Endothelial cell of umbilical vein (primary cell): ENCODE results near the gene ISG15. TPM values are rescaled to one million over a fixed set of nuclear protein-coding genes. Genes with fewer than 3 reads are reported as not detected.
"Not testable (repeated sequence)": the region's sequence is repeated elsewhere in the genome, so short reads cannot be mapped to it uniquely, and the experiment has no call there.

Source experiments
- BruUV-seq: library from RNA; stranded (reverse); fragments of 400-500 nt; replicated peaks from 2 replicates; lab custom pipeline; 2021; lab: Mats Ljungman, UMichigan
- CTCF ChIA-PET: fragments of 300-600, 350-600 bp; sonication (Branson Sonifier 250); formaldehyde crosslinking; loops from one replicate; lab custom pipeline; 2021; ENCODE audit warnings: antibody characterized with exemption, inconsistent platforms; lab: Charles Lee
- POLR2A ChIA-PET: fragments of 300-600, 350-600 bp; sonication (Branson Sonifier 250); formaldehyde crosslinking; loops from one replicate; lab custom pipeline; 2021; ENCODE audit warnings: antibody characterized with exemption, inconsistent platforms; lab: Charles Lee
- DNase-seq: peaks from one replicate; pipeline ENCODE4 v3.0.0-alpha.2; 2011; ENCODE audit warnings: low read depth, low spot score
- FAIRE-seq: peaks from 2 replicates; lab custom pipeline; 2011; peaks lifted over from hg19 to GRCh38; lab: Jason Lieb, UNC
- H2AFZ ChIP-seq: 2 replicates; pipeline ENCODE4 v1.6.0; 2012; ENCODE audit warnings: low read depth, low read length, control low read depth, inconsistent platforms
- H3K27ac ChIP-seq: 2 replicates; pipeline ENCODE4 v1.5.1; 2011; ENCODE audit warnings: low read depth, mild to moderate bottlenecking, control low read depth, low read length, moderate library complexity; ENCODE audit not compliant: insufficient read depth
- H3K27me3 ChIP-seq, 2 experiments: 2 replicates each; pipeline versions ENCODE4 v1.6.0 to v1.6.1; 2011; ENCODE audit warnings: low read length in 2 of 2, mixed read lengths in 1 of 2; ENCODE audit not compliant: control insufficient read depth in 2 of 2, insufficient read depth in 2 of 2
- H3K36me3 ChIP-seq, 2 experiments: 2 replicates in 1 of 2; 3 replicates in 1 of 2; pipeline ENCODE4 v1.5.1; 2011; ENCODE audit warnings: low read length in 2 of 2, mild to moderate bottlenecking in 1 of 2, moderate library complexity in 1 of 2; ENCODE audit not compliant: control insufficient read depth in 2 of 2, insufficient read depth in 2 of 2; ENCODE audit errors: extremely low read depth in 1 of 2
- H3K4me1 ChIP-seq: 3 replicates; pipeline ENCODE4 v1.5.1; 2011; ENCODE audit warnings: mild to moderate bottlenecking, low read length; ENCODE audit not compliant: control insufficient read depth, insufficient read depth; ENCODE audit errors: extremely low read depth
- H3K4me2 ChIP-seq: 2 replicates; pipeline ENCODE4 v1.6.1; 2011; ENCODE audit warnings: low read length, control low read depth, mixed read lengths; ENCODE audit not compliant: insufficient read depth
- H3K4me3 ChIP-seq, 3 experiments: fragments of 200-600 bp in 1 of 3; sonication (generic), shearing (Covaris generic) in 1 of 3; replicated peaks in 1 of 3; 2 replicates each; pipeline ENCODE4 v1.5.1; 2011 to 2016; ENCODE audit warnings: control low read depth in 3 of 3, low read length in 3 of 3, mild to moderate bottlenecking in 2 of 3, inconsistent platforms in 1 of 3, low read depth in 1 of 3, moderate library complexity in 1 of 3; ENCODE audit not compliant: insufficient read depth in 1 of 3
- H3K79me2 ChIP-seq: 2 replicates; pipeline ENCODE4 v1.6.0; 2012; ENCODE audit warnings: low read length, inconsistent platforms; ENCODE audit not compliant: control insufficient read depth, insufficient read depth
- H3K9ac ChIP-seq: replicated peaks from 2 replicates; pipeline ENCODE3; 2011; ENCODE audit warnings: low read length, control low read depth; ENCODE audit not compliant: insufficient read depth; ENCODE audit errors: extremely low read depth
- H3K9me1 ChIP-seq: replicated peaks from 3 replicates; pipeline ENCODE4 v1.6.0; 2011; ENCODE audit warnings: mild to moderate bottlenecking, low read length; ENCODE audit not compliant: control insufficient read depth, insufficient read depth; ENCODE audit errors: extremely low read depth
- H3K9me3 ChIP-seq: replicated peaks from 2 replicates; pipeline ENCODE4 v1.5.1; 2012; ENCODE audit warnings: low read length, inconsistent platforms; ENCODE audit not compliant: control insufficient read depth, insufficient read depth
- H4K20me1 ChIP-seq: replicated peaks from 2 replicates; pipeline ENCODE3; 2011; ENCODE audit warnings: mild to moderate bottlenecking, low read length; ENCODE audit not compliant: control insufficient read depth, insufficient read depth; ENCODE audit errors: extremely low read depth
- EZH2 ChIP-seq: IDR thresholded peaks from 2 replicates; pipeline ENCODE4 v1.6.1; 2012; ENCODE audit warnings: borderline replicate concordance, low read depth, mild to moderate bottlenecking, moderate library complexity, low read length, inconsistent platforms; ENCODE audit not compliant: severe bottlenecking
- FOS ChIP-seq: IDR thresholded peaks from 2 replicates; pipeline ENCODE4 v1.6.1; 2011; ENCODE audit warnings: mild to moderate bottlenecking, low read length, moderate library complexity, borderline replicate concordance; ENCODE audit not compliant: insufficient read depth
- GATA2 ChIP-seq: IDR thresholded peaks from 2 replicates; pipeline ENCODE4 v1.7.0; 2011; ENCODE audit warnings: low read depth, mild to moderate bottlenecking, moderate library complexity, mixed read lengths, low read length; ENCODE audit not compliant: insufficient read length, insufficient read depth
- JUN ChIP-seq: IDR thresholded peaks from 2 replicates; pipeline ENCODE4 v1.6.1; 2011; ENCODE audit warnings: borderline replicate concordance, low read depth; ENCODE audit not compliant: insufficient read length, insufficient read depth
- MYC ChIP-seq: IDR thresholded peaks from one replicate; pipeline ENCODE4 v1.6.1; 2011; ENCODE audit warnings: mild to moderate bottlenecking, low read depth, low read length
- POLR2A ChIP-seq: IDR thresholded peaks from 2 replicates; pipeline ENCODE4 v1.6.1; 2012; ENCODE audit warnings: low read depth, mild to moderate bottlenecking, control low read depth, low read length
- POLR2AphosphoS5 ChIP-seq: IDR thresholded peaks from 2 replicates; pipeline ENCODE4 v1.6.1; 2012; ENCODE audit warnings: low read depth, mild to moderate bottlenecking, control low read depth, low read length, moderate library complexity; ENCODE audit not compliant: insufficient read depth
- dilution Hi-C: fragments of 300-500 bp; cut with MboI; formaldehyde crosslinking; loops from one replicate; pipeline ENCODE4 v1.15.0; 2019; ENCODE audit warnings: low sequenced_read_pairs; ENCODE audit not compliant: extremely low pct_ligation_motif_present
- intact Hi-C: fragments of 100-400 bp; cut with micrococcal nuclease; formaldehyde crosslinking; loops from one replicate; pipeline ENCODE4 v1.10.0; 2022
- polyA plus RNA-seq, 4 experiments: library from polyadenylated mRNA; depleted of rRNA in 3 of 4; stranded (reverse) in 3 of 4; unstranded in 1 of 4; fragments of >200 nt; gene quantifications; 2 replicates each; pipeline versions ENCODE4 v1.2.1 to v1.2.3, GENCODE V29; 2011 to 2012; ENCODE audit warnings: missing spikeins in 1 of 4
- total RNA-seq: library from RNA; stranded (reverse); gene quantifications from 2 replicates; pipeline ENCODE4 v1.2.3, GENCODE V29; 2021
- TF ChIP-seq, protein P1 (sequence below): IDR thresholded peaks from 2 replicates; pipeline ENCODE4 v1.6.1; 2011; ENCODE audit not compliant: insufficient read depth, insufficient read length
- TF ChIP-seq, protein P2 (sequence below), 2 donors: IDR thresholded peaks; 1 replicate in 1 of 2; 2 replicates in 1 of 2; pipeline ENCODE4 v1.5.1; 2011; ENCODE audit warnings: low read length in 2 of 2, mild to moderate bottlenecking in 2 of 2, moderate library complexity in 2 of 2, control low read depth in 1 of 2, inconsistent platforms in 1 of 2, low read depth in 1 of 2; ENCODE audit not compliant: insufficient read depth in 1 of 2; ENCODE audit errors: extremely low read depth in 1 of 2

Gene ISG15
- total and polyA plus RNA-seq, 2 donors (not counting 3 experiments of a cell fraction or from before 2014, with no cell fraction given), result 44.6 to 154 TPM

DNA sequence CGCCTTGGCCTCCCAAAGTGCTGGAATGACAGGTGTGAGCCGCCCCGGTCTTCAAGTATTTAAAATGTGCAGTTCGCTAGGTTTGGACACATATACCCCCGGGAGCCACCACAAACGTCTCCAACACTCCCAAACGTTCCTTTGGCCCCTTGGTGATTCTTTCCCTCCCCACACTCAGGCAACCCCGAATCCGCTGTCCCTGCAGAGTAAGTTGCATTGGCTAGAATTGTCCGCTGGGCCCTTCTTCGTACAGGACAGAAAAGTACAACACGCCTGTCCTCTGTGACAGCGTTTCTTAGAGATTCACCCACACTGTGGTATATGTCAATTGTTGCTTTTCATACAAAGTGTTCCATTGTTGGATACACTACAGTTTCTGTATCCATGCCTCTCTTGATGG lies 28.2 kb upstream of the ISG15 start:
- no peaks in the 10 kb centered on the region for H3K9me3 ChIP-seq
- POLR2A ChIA-PET, result no interaction called here
- no peaks in the 10 kb centered on the region for H3K9me1 ChIP-seq
- H3K4me2 ChIP-seq, result no peak overlapping the region
- no peak overlapping the region for H3K4me3 ChIP-seq
- DNase-seq (no peak), FAIRE-seq (no peak)
- H3K27me3 ChIP-seq, result peaks cover 2 to 3% of the 10 kb centered on the region in 2 experiments
- no peaks in the 10 kb centered on the region for H3K4me1 ChIP-seq
- intact Hi-C loops, result loop anchor here (2.0 kb wide), 1 partner anchor 132 kb away; the partner anchor contains the start of gene C1orf159
- CTCF ChIA-PET, result interaction anchor here (0.8 to 5.1 kb wide), 23 partner anchors 9 to 308 kb away, joined by 3 to 77 read pairs (median 5); partner anchors contain the start of genes HES4, ISG15, NOC2L and PLEKHN1
- H3K9ac ChIP-seq, result no peak overlapping the region
- no peak overlapping the region for H3K27ac ChIP-seq
- no TSS peak for BruUV-seq
- H3K79me2 ChIP-seq, result no peaks in the 10 kb centered on the region
- H4K20me1 ChIP-seq, result no peaks in the 10 kb centered on the region
- no peak for TF ChIP-seq POLR2AphosphoS5
- TF ChIP-seq, protein P1, sequence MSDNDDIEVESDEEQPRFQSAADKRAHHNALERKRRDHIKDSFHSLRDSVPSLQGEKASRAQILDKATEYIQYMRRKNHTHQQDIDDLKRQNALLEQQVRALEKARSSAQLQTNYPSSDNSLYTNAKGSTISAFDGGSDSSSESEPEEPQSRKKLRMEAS, result no peak
- TF ChIP-seq JUN, result no peak
- TF ChIP-seq POLR2A, result no peak
- TF ChIP-seq MYC, result no peak
- no peak for TF ChIP-seq GATA2
- TF ChIP-seq FOS, result no peak
- TF ChIP-seq, protein P2, sequence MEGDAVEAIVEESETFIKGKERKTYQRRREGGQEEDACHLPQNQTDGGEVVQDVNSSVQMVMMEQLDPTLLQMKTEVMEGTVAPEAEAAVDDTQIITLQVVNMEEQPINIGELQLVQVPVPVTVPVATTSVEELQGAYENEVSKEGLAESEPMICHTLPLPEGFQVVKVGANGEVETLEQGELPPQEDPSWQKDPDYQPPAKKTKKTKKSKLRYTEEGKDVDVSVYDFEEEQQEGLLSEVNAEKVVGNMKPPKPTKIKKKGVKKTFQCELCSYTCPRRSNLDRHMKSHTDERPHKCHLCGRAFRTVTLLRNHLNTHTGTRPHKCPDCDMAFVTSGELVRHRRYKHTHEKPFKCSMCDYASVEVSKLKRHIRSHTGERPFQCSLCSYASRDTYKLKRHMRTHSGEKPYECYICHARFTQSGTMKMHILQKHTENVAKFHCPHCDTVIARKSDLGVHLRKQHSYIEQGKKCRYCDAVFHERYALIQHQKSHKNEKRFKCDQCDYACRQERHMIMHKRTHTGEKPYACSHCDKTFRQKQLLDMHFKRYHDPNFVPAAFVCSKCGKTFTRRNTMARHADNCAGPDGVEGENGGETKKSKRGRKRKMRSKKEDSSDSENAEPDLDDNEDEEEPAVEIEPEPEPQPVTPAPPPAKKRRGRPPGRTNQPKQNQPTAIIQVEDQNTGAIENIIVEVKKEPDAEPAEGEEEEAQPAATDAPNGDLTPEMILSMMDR (IDR thresholded peaks at IDR 0.05; ENCODE audit: extremely low read depth in 1 of 2, insufficient read depth in 1 of 2, low read depth in 1 of 2, low read length in 2 of 2), result no peak
- TF ChIP-seq EZH2, result no peak
- no peak overlapping the region for H2AFZ ChIP-seq
- dilution Hi-C loops, result no loop called here
- H3K36me3 ChIP-seq, result no peaks in the 10 kb centered on the region

DNA sequence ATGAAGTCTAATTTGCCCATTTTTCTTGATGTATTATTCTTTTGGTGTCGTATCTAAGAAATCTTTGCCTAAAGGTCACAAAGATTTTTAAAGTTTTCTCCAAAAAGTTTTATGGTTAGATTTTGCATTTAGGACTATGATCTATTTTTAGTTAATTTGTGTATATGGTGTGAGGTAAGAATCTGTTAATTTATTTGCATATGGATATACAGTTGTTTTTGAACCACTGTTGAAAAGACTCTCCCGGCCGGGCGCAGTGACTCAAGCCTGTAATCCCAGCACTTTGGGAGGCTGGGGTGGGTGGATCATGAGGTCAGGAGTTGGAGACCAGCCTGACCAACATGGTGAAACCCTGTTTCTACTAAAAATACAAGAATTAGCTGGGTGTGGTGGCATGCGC lies 25.2 kb upstream of the ISG15 start:
- dilution Hi-C loops, H3K4me1 ChIP-seq, BruUV-seq, H3K79me2 ChIP-seq, H3K4me3 ChIP-seq, H3K9me1 ChIP-seq, H2AFZ ChIP-seq, intact Hi-C loops, H3K27ac ChIP-seq, FAIRE-seq, H4K20me1 ChIP-seq, POLR2A ChIA-PET, DNase-seq, H3K9ac ChIP-seq, H3K9me3 ChIP-seq, H3K36me3 ChIP-seq, H3K4me2 ChIP-seq, H3K27me3 ChIP-seq: not testable (repeated sequence)
- CTCF ChIA-PET, result interaction anchor here (1.9 kb wide), 1 partner anchor 14 kb away, joined by 5 read pairs; no protein-coding TSS in a partner anchor

DNA sequence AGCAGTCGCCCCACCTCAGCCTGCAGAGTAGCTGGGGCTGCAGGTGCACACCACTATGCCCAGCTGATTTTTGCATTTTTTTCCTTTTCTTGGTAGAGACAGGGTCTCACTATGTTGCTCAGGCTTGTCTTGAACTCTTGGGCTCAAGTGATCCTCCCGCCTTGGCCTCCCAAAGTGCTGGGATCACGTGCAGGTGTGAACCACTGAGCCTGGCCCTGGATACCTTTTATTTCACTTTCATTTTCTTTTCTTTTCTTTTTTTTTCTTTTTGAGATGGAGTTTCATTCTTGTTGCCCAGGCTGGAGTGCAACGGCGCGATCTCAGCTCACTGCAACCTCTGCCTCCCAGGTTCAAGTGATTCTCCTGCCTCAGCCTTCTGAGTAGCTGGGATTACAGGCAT lies 22.0 kb upstream of the ISG15 start:
- BruUV-seq, result not testable (repeated sequence)

More for the DNA sequence above, 22.0 kb upstream of the ISG15 start:
- H3K9me3 ChIP-seq, DNase-seq, H3K79me2 ChIP-seq, POLR2A ChIA-PET, H3K9ac ChIP-seq, H3K27me3 ChIP-seq, H3K36me3 ChIP-seq, H3K4me3 ChIP-seq, H2AFZ ChIP-seq, dilution Hi-C loops, H3K4me1 ChIP-seq, H3K4me2 ChIP-seq, H3K9me1 ChIP-seq, intact Hi-C loops, FAIRE-seq, H3K27ac ChIP-seq, H4K20me1 ChIP-seq: not testable (repeated sequence)
- CTCF ChIA-PET, result interaction anchor here (2.5 kb wide), 1 partner anchor 11 kb away, joined by 11 read pairs; no protein-coding TSS in a partner anchor
